ENCODE measurements around the gene RPS6KA2. TPM values are rescaled to one million over a fixed set of nuclear protein-coding genes. Genes with fewer than 3 reads are reported as not detected.

The RPS6KA2 gene
- total RNA-seq, 1 experiment from 2014 or later = 4.1 TPM

- CTCF ChIA-PET = no interaction called here
- POLR2A ChIA-PET = no interaction called here
- TF ChIP-seq, protein P1, sequence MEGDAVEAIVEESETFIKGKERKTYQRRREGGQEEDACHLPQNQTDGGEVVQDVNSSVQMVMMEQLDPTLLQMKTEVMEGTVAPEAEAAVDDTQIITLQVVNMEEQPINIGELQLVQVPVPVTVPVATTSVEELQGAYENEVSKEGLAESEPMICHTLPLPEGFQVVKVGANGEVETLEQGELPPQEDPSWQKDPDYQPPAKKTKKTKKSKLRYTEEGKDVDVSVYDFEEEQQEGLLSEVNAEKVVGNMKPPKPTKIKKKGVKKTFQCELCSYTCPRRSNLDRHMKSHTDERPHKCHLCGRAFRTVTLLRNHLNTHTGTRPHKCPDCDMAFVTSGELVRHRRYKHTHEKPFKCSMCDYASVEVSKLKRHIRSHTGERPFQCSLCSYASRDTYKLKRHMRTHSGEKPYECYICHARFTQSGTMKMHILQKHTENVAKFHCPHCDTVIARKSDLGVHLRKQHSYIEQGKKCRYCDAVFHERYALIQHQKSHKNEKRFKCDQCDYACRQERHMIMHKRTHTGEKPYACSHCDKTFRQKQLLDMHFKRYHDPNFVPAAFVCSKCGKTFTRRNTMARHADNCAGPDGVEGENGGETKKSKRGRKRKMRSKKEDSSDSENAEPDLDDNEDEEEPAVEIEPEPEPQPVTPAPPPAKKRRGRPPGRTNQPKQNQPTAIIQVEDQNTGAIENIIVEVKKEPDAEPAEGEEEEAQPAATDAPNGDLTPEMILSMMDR (IDR thresholded peaks at IDR 0.05) = no peak
- TF ChIP-seq REST (IDR thresholded peaks at IDR 0.05; ENCODE audit: insufficient read depth in 1 of 2, low read depth in 2 of 2, low read length in 1 of 2) = no peak
- TF ChIP-seq TCF7L2 (IDR thresholded peaks at IDR 0.05; ENCODE audit: low read depth, low read length) = no peak
- TF ChIP-seq POLR2AphosphoS5 (IDR thresholded peaks at IDR 0.05; ENCODE audit: low read depth, low read length) = no peak
- TF ChIP-seq SIN3A (IDR thresholded peaks at IDR 0.05; ENCODE audit: borderline replicate concordance, insufficient read depth, low read depth, low read length) = no peak
- DNase-seq (ENCODE audit: low read depth, low spot score) (peak; percentile 24), ATAC-seq (no peak)
- no peaks in the 10 kb centered on the region for H3K9me3 ChIP-seq (ENCODE audit: control insufficient read depth, insufficient read depth, low read depth, low read length)
- no peaks in the 10 kb centered on the region for H3K27me3 ChIP-seq (ENCODE audit: control insufficient read depth, insufficient read depth, low read length)
- intact Hi-C loops (cut with micrococcal nuclease; ENCODE audit: unreplicated experiment) (no loop called here), in situ Hi-C loops (cut with HindIII; ENCODE audit: low pct_unique_long_range_greater_than_20kb, low sequenced_read_pairs) (no loop called here)
- no peaks in the 10 kb centered on the region for H3K36me3 ChIP-seq (ENCODE audit: control insufficient read depth, insufficient read depth, low read length)
- H3K4me3 ChIP-seq (ENCODE audit: low read depth in 2 of 2, low read length in 2 of 2) = no peak overlapping the region
- no TSS peak for BruUV-seq (replicated peaks)
- no peaks in the 10 kb centered on the region for H3K4me1 ChIP-seq (ENCODE audit: control insufficient read depth, insufficient read depth, low read length)
- no peak overlapping the region for H3K27ac ChIP-seq (ENCODE audit: low read length)
Measured at GRCh38 chr6:166567107-166567506, 59.9 kb downstream of the RPS6KA2 start.

DNA sequence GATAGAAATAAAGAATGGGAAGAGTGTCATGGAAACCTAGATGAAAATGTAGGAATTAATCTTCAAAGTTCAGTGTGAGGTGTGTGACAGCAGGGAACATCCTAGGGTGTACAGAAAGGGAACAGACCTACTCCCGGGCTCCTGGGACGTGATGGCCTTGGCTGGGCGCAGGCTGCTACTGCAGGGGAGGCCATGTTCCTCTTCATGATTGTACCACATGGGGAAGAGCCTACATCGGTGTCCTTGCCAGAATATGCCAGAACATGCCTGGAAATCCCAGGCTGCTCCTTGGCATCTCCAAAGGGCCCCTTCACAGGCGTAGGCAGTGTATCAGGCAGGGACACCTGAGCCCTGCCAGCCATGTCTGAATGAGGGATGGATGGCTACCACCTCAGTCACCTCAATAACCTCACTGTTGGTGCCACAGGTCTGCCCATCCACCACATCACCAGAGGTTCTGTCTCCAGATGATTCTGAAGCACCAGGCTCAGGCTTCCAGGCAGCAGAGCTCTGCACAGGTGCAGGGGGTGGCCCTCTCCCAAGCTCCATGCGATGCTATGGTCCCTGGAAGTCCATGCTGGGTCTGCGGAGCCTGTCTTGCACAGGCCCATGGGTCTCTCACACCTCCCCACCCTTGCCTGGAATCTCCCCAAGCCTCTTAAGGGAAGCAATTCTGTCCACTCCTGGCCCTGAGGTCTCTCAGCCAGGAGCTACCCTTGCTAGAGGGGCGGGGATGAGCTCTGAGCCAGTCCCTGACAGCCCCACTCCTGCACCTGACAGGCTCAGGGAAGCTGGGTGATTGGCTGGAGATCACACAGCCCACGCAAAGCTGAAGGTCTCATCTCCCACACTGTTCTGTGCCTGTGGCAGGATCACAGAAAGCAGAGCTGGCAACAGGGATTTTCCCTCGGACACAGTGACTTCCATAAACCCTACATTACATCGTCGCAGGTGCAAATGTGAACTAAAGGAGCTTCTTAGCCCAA is 60.7 kb downstream of the RPS6KA2 start:
- DNase-seq (ENCODE audit: low read depth, low spot score) (no peak), ATAC-seq (no peak)
- intact Hi-C loops (cut with micrococcal nuclease; ENCODE audit: unreplicated experiment) (no loop called here), in situ Hi-C loops (cut with HindIII; ENCODE audit: low pct_unique_long_range_greater_than_20kb, low sequenced_read_pairs) (no loop called here)
- ChIA-PET POLR2A (no interaction called here), CTCF (no interaction called here)
- no peak for TF ChIP-seq REST (IDR thresholded peaks at IDR 0.05; ENCODE audit: insufficient read depth in 1 of 2, low read depth in 2 of 2, low read length in 1 of 2)
- TF ChIP-seq, protein P1 (IDR thresholded peaks at IDR 0.05) = no peak
- no peak for TF ChIP-seq TCF7L2 (IDR thresholded peaks at IDR 0.05; ENCODE audit: low read depth, low read length)
- TF ChIP-seq POLR2AphosphoS5 (IDR thresholded peaks at IDR 0.05; ENCODE audit: low read depth, low read length) = no peak
- no peak for TF ChIP-seq SIN3A (IDR thresholded peaks at IDR 0.05; ENCODE audit: borderline replicate concordance, insufficient read depth, low read depth, low read length)
- no peaks in the 10 kb centered on the region for H3K9me3 ChIP-seq (ENCODE audit: control insufficient read depth, insufficient read depth, low read depth, low read length)
- no peaks in the 10 kb centered on the region for H3K4me1 ChIP-seq (ENCODE audit: control insufficient read depth, insufficient read depth, low read length)
- no TSS peak for BruUV-seq (replicated peaks)
- H3K36me3 ChIP-seq (ENCODE audit: control insufficient read depth, insufficient read depth, low read length) = no peaks in the 10 kb centered on the region
- H3K4me3 ChIP-seq (ENCODE audit: low read depth in 2 of 2, low read length in 2 of 2) = no peak overlapping the region
- no peak overlapping the region for H3K27ac ChIP-seq (ENCODE audit: low read length)
- no peaks in the 10 kb centered on the region for H3K27me3 ChIP-seq (ENCODE audit: control insufficient read depth, insufficient read depth, low read length)

All from Panc1 (cell line).